Measurements from ENCODE around the gene CERK.

Gene CERK

DNA sequence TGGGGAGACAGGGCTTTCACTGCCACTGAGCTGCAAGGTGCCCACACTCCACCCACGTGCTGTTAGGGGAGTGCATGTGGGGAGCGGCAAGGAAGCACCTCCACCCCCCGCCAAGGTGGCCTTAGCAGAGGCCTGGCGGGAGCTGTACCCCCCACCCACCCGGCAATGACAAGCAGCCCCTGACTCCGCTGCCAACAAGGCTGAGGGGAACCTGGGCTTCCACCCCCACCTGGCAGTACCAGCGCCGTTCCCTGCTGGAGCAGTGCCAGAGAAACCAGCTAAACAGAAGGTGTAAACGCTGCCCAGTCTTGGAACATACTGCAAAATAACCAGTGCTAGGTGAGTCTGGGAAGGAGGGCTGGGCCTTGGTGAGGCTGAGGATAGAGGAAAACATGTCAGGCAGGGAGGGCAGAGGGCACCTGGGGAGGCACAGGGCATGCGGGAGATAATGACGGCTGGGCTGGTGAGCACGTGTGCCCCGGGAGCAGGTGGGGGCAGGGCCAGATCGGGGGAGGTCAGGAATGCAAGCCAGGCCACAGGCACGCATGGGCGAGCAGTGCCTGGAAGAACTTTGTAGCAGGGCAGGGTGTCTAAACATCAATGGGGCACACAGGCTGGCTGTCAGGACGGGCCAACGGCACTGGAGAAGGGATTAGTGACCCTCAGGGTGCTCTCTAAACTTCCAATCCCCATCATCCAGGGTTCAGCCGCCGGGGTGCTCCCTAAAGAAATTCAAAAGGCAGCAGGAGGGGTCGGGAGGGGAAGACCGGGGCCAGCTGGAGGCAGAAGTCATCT, 6.6 kb downstream of the CERK start:
- no peak for DNase-seq (ENCODE audit: low spot score)

DNA sequence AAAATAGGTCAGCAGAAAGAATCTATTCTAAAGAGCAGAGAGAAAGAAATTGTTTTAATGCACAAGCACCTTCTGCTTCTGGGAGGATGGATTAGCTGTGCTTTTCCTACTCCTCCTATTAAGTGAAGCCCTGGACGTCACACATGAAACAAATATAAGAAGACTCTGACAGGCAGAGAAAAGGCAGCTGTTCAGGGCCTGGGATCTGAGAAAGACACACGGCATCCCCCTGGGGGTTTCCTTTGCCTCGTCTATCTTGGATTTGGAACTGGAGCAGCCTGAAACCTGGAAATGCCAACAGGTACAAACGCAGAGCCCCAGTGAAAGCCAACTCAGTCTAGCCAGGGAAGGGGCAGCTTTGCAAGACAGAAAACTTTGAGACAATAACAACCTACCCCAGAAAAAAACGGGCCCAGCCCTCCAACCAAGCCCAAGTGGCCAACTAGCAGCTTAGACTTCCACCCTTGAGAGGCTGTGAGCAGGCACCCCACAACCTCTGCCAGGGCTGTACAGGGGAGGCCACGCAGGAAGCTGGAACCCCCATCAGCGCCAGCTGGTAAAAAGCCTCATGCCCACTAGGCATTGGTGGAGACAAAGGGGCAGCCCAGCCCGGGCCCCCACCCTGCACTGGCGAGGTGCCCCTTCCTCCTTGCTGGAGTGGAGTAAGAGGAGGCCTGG, 7.3 kb downstream of the CERK start:
- DNase-seq (ENCODE audit: low spot score): peak; percentile 34

- DNase-seq (ENCODE audit: low spot score): no peak
These were observed 9.6 kb downstream of the CERK start for GRCh38 chr22:46728470-46728869.

DNA sequence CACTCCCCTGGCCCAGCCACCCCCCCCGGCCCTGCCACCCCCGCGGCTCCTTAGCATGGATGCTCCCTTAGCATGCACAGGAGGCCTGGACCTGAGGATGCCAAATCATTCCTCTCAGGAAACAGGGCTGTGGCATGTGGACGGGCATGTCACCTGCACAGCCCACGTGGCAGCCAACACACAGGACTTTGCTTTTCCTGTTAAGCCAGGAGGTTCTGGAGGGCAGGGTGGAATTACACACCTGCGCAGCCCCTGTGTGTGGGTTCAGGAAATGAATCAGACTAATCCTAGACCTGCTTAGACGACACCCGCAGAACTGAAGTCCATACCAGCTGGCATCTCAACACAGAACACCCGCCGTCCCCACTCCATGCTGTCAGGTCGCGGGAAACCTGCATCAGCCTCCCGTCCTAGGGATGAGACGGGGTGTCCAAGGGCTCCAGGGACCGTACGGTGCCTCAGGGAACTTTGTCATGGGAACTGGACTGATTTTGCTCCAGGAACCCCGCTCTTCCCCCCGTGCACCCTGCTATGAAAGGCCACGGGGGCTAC, 10.2 kb downstream of the CERK start:
- DNase-seq (ENCODE audit: low spot score): no peak

GRCh38 chr22:46726986-46727317, 11.1 kb downstream of the CERK start:
- no peak for DNase-seq (ENCODE audit: low spot score)

GRCh38 chr22:46726066-46726985, 11.7 kb downstream of the CERK start:
- DNase-seq (ENCODE audit: low spot score): no peak

DNA sequence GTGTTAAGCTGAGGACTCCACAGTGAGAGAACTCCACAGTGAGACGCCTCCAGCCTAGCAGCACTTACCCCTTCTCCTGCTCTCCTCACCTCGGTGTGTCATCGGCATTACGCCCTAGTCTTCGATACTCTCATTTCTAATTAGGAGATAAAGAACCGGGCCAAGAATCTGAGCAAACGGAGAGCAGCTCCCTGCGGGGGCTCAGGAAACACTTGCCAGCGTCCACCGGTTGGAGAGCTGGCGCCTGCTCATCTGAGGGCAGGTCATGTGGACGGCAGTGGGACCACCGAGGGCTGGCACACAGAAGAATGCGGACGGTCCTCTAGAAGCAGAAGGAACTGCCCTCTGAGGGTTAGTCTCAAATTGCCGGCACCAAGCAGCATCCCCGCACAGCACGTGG, 13.0 kb downstream of the CERK start:
- no peak for DNase-seq (ENCODE audit: low spot score)

DNA sequence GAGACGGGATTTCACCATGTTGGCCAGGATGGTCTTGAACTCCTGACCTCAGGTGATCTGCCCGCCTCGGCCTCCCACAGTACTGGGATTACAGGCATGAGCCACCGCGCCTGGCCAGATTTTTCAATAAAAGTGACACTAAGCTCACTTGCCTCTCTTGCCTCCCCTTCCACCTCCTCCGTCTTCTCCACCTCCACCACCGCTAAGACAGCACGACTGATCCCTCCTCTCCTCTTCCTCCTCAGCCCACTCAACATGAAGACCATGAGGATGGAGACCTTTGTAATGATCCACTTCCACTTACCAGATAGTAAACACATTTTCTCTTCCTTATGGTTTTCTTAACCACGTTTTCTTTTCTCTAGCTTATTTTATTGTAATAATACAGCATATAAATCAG, 14.2 kb downstream of the CERK start:
- DNase-seq (ENCODE audit: low spot score): no peak

DNA sequence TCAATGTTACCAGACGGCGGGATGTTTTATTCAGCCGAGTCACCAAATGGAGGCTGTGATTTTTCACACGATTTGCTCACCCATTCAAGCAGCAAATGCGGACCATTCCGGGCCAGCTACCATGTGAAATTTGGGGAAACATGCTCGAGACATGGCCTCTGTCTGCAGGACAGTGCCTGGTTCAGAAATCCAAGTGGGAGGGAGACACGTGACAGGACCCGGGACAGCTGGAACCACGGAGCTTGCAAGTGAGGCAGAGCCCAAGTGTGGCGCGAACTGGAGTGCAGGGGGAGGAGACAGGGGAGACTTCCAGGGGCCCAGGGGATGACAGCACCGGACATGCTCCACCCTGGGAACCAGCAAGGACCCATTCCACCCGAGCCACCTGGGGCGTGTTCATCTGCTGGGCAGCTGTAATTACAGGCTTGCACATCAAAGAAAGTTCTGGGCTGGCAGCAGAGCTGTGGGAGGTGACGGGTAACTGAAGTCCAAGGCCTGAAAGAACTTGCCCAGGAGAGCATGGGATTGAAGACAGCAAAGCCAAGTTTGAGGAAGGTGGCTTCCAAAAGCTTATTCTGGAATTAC, 16.5 kb downstream of the CERK start:
- DNase-seq (ENCODE audit: low spot score): no peak

DNA sequence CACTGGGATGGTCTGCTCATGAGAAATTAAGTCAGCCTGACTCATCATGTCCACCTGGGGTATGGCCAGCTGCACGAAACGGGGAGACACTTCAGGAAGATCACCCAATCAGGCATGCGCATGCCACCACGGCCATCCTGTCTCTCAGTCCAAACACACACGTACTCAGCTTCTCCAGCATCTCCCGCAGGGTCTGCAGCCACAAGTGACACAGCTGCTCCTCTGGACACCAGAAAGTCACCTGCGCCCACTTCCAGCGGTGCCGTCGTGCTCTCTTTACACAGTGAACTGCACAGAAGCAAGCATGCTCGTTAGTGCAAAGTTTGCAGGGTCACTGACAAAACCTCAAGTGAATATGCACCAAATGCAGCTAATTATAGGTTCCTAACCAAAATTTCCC, 18.1 kb downstream of the CERK start:
- DNase-seq (ENCODE audit: low spot score): no peak

- DNase-seq (ENCODE audit: low spot score): no peak
These were observed 23.5 kb downstream of the CERK start for GRCh38 chr22:46714550-46714949.

DNA sequence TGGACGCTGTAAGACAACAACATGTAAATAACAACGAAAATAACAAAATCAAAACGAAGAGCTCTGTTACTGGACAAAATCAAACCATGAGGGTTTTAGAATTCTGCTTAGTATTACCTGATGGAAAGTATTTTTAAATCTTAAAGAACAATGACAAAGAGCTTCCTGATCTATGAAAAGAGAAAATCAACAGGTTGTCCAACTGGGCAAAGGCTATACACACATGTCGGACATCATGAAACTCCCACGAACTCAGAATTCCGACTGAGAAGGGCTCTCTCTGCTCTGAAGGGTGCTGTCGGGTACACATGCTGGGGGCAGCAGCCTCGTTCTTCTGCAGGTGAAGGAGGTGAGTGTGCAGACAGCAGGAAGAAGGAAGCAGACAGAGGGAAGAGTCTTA, 25.8 kb downstream of the CERK start:
- DNase-seq (ENCODE audit: low spot score): no peak

DNA sequence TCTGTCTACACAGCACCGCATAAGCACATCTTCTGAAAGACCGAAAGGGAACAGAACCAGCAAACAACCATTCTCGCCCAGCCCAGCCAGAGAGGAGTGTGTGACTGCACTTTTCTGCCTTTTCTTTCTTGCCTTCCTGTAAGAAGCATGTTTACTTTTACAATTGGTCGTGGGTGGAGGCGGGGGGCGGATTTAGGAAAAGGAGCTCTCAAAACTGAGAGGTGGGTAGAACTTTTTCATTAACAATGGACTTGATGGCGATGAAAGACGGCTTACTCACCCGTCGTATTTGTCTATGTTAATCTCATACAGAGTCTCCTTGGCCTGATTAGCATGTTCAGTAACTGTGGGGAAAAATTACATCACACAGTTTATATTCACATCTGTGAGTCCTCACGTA, 27.2 kb downstream of the CERK start:
- no peak for DNase-seq (ENCODE audit: low spot score)

DNA sequence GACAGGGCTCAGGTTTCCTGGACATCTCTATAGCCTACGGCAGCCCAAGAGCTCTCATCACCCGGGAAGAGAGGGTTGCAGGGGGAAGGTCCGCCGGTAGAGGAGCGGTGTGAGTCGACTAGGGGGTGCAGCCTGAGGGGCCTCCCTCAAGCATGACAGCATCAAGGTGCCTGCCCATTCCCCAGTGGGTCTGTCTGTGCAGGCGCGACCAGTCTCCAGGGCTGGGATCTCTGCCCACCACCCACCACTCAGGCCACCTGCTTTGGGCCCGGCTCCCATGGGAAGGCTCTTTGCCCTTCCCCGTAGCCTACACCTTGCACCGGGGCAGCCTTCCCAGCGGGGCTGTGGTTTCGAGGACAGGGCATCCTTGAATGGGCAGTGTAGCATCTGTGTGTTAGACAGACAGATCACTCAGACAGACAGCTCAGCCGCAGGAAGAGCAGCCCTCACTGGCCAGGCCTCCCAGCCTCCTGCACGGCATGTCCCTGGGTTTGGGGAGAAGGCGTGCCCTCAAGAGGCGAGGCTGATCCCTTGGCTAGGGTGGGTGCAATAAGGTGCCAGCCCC, 29.2 kb downstream of the CERK start:
- no peak for DNase-seq (ENCODE audit: low spot score)

- no peak for DNase-seq (ENCODE audit: low spot score)
These were observed 30.1 kb downstream of the CERK start for GRCh38 chr22:46707827-46708570.

DNA sequence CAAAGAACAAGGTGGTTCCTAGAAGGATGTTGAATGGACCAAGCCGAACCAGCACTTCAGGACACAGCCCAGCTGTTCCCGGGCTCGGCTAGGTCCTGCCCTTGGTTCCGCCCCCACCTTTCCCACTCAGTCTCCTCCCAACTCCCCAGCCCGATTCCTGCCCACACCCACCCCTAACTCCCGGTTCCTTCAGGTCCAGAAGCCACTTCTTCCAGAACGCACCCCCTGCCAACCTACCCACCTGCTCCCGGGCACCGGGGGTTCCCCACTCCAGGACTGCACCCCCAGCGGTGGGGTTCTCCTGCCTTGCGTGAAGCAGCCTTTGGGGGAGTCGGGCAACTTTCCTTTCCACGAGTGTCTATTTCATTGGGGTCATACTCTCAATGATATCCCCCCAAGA, 30.7 kb downstream of the CERK start:
- DNase-seq (ENCODE audit: low spot score): no peak

- no peak for DNase-seq (ENCODE audit: low spot score)
These were observed 32.0 kb downstream of the CERK start for GRCh38 chr22:46706060-46706459.

GRCh38 chr22:46703996-46704370, 34.1 kb downstream of the CERK start:
- no peak for DNase-seq (ENCODE audit: low spot score)

DNA sequence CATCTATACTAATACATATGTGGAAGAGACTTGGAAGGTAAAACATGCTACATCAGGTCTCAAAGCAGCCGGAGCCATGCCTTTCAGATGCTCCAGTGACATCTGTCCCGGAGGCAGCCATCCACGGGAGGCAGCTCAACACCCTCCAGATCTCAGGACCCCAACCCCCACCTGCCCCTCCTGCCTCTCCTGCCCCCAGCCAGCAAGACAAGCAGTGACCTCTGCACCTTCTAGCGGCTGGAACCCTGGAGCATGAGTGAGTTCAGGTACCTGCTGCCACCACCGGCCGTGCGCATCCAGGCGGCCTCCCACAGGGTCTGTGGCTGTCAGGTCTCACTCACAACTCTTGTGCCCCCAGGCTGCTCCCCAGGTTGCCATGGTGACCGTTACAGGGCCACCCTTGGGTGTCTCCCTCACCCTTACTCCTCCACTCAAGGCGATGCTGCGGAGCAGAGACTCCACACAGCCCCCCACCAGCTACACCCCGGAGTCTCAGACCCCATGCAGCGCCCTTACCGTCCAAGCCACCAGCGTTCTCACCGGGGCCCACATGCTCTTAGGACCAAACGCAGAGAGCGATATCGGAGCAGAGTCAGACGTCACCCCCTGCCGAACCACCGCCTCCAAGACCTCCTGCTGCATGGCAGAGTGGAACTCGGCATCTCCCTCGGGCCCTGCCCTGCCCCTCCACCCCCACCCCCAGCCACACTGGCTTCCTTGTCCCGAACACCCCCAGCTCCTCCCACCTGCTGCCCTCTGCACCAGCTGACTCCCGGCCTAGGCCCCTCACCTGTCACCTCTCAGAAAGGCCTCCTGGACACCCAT, 34.7 kb downstream of the CERK start:
- DNase-seq (ENCODE audit: low spot score): no peak

DNA sequence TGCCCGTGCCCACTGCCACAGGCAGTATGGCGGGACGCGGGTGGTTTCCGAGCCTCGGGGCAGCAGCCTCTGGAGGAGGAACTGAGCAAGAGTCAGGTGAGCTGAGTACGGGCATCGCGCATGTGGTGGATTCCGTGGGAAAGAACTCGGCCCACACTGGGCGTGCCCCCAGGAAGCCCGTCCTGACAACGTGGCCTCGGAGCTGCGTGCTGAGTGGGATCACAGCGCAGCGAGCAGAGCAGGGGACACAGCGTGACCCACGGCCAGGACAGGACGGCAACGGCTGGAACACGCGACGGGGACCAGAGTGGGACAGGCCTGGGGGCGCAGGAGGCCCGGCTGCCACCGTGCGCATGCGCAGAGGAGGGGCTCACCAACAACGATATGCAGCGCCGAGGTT, 36.8 kb downstream of the CERK start:
- DNase-seq (ENCODE audit: low spot score): no peak

Measured in ecto neural progenitor cell (in vitro differentiated cells).